ENCODE results near the gene LGALS13. TPM values are rescaled to one million over a fixed set of nuclear protein-coding genes. Genes with fewer than 3 reads are reported as not detected.

The LGALS13 gene
- total RNA-seq, 2 donors from 2014 or later, result not detected

Other genes with a start within 250 kb of the LGALS13 start
- gene PAF1, start 211.4 kb upstream of the LGALS13 start, total RNA-seq, result 10 to 100 TPM; 42.2 to 58.2 TPM
- gene MED29, start 211.1 kb upstream of the LGALS13 start, total RNA-seq, result 10 to 100 TPM; 22.2 to 23.6 TPM
- 100 to 1,000 TPM in 1 of 2 donors, 10 to 100 TPM in 1; 59.7 to 183 TPM for gene ZFP36, start 195.7 kb upstream of the LGALS13 start, total RNA-seq
- gene PLEKHG2, start 189.9 kb upstream of the LGALS13 start, total RNA-seq, result 10 to 100 TPM; 52.4 to 55.6 TPM
- gene RPS16, start 166.6 kb upstream of the LGALS13 start, total RNA-seq, result 1,000 to 10,000 TPM; 3,128 to 3,624 TPM
- gene SUPT5H, start 156.9 kb upstream of the LGALS13 start, total RNA-seq, result 100 to 1,000 TPM; 197 to 211 TPM
- 10 to 100 TPM; 71.2 to 84.8 TPM for gene TIMM50, start 121.7 kb upstream of the LGALS13 start, total RNA-seq
- under 1 TPM; 0.46 to 0.97 TPM for gene DLL3, start 103.6 kb upstream of the LGALS13 start, total RNA-seq
- gene SELENOV, start 87.4 kb upstream of the LGALS13 start, total RNA-seq, result not detected
- gene EID2B, start 69.7 kb upstream of the LGALS13 start, total RNA-seq, result 1 to 10 TPM; 3.0 to 4.6 TPM
- gene EID2, start 62.4 kb upstream of the LGALS13 start, total RNA-seq, result 10 to 100 TPM; 11.4 to 12.7 TPM
- gene LGALS16, start 53.4 kb downstream of the LGALS13 start, total RNA-seq, result not detected
- 1 to 10 TPM; 3.3 to 5.1 TPM for gene LGALS14, start 102.0 kb downstream of the LGALS13 start, total RNA-seq
- gene CLC, start 135.5 kb downstream of the LGALS13 start, total RNA-seq, result 1 to 10 TPM in 1 of 2 donors, under 1 TPM in 1; 0.86 to 1.0 TPM
- not detected for gene LEUTX, start 176.3 kb downstream of the LGALS13 start, total RNA-seq
- gene DYRK1B, start 231.6 kb downstream of the LGALS13 start, total RNA-seq, result 10 to 100 TPM in 1 of 2 donors, 1 to 10 TPM in 1; 8.9 to 10.3 TPM
- gene FBL, start 243.9 kb downstream of the LGALS13 start, total RNA-seq, result 100 to 1,000 TPM; 515 to 771 TPM

Data from activated naive CD4-positive, alpha-beta T cell treated with anti-CD3 and anti-CD28 coated beads, Interleukin-2, amount 50 U/mL, for 72 hours (primary cell).